ENCODE measurements around the gene MAST4. TPM values are rescaled to one million over a fixed set of nuclear protein-coding genes. Genes with fewer than 3 reads are reported as not detected.

The MAST4 gene
- total RNA-seq, 4 donors from 2014 or later, result 55.3 to 148 (median 110) TPM

DNA sequence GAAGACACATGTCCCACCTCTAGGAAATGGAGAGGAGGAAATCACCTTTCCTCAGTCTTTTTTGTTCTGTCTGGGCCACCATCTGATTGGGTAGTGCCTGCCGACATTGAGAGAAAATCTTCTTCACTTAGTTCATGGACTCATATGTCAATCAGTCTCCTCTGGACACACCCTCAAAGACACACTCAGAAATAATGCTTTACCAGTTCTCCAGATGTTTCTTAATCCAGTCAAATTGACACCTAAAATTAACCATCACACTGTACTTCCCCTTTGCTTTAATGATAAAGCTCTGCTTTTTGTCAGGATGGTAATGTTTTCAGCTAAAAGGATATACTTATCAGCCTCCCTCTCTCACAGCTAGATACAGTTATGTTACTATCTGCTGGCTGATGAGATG is 333.1 kb downstream of the MAST4 start:
- H3K4me1 ChIP-seq, result no peaks in the 10 kb centered on the region
- H3K27ac ChIP-seq, result no peak overlapping the region
- WGBS, 2 donors, result 88 to 95% methylated on average over 1 of the region's 1 CpG
- intact Hi-C loops (cut with DNase I), result no loop called here
- TF ChIP-seq POLR2A (IDR thresholded peaks at IDR 0.05), result no peak
- TF ChIP-seq, protein P1, sequence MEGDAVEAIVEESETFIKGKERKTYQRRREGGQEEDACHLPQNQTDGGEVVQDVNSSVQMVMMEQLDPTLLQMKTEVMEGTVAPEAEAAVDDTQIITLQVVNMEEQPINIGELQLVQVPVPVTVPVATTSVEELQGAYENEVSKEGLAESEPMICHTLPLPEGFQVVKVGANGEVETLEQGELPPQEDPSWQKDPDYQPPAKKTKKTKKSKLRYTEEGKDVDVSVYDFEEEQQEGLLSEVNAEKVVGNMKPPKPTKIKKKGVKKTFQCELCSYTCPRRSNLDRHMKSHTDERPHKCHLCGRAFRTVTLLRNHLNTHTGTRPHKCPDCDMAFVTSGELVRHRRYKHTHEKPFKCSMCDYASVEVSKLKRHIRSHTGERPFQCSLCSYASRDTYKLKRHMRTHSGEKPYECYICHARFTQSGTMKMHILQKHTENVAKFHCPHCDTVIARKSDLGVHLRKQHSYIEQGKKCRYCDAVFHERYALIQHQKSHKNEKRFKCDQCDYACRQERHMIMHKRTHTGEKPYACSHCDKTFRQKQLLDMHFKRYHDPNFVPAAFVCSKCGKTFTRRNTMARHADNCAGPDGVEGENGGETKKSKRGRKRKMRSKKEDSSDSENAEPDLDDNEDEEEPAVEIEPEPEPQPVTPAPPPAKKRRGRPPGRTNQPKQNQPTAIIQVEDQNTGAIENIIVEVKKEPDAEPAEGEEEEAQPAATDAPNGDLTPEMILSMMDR (IDR thresholded peaks at IDR 0.05), result no peak
- H3K4me3 ChIP-seq, result no peak overlapping the region
- H3K27me3 ChIP-seq, result no peaks in the 10 kb centered on the region
- DNase-seq, result no peak
- H3K9me3 ChIP-seq, result no peaks in the 10 kb centered on the region
- H3K36me3 ChIP-seq, result no peaks in the 10 kb centered on the region

DNA sequence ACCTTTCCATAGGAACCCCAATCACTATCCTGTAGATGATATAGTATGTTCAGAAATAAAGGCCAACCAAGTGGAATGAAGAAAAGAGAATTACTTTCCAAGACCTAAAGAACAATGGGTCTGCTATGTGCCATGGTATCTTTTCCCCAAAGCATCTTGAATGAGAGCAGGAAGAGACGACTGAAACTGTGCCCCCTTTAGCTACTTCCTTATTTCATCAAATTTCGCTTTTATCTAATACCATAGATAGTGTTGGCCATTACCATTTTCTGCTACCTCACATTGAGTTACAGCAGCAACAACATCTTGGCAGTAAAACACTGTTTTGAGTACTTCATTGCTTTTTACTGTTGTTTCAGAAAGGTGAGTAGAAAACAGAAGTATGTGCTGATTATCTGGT is 333.8 kb downstream of the MAST4 start:
- Histone ChIP-seq H3K36me3 (no peaks in the 10 kb centered on the region), H3K4me1 (no peaks in the 10 kb centered on the region), H3K27me3 (no peaks in the 10 kb centered on the region), H3K9me3 (no peaks in the 10 kb centered on the region), H3K27ac (no peak overlapping the region), H3K4me3 (no peak overlapping the region)
- intact Hi-C loops (cut with DNase I), result no loop called here
- no peak for TF ChIP-seq POLR2A (IDR thresholded peaks at IDR 0.05)
- TF ChIP-seq, protein P1 (IDR thresholded peaks at IDR 0.05), result no peak
- no peak for DNase-seq
- 78 to 90% methylated on average over 2 of the region's 2 CpGs for WGBS, 2 donors

DNA sequence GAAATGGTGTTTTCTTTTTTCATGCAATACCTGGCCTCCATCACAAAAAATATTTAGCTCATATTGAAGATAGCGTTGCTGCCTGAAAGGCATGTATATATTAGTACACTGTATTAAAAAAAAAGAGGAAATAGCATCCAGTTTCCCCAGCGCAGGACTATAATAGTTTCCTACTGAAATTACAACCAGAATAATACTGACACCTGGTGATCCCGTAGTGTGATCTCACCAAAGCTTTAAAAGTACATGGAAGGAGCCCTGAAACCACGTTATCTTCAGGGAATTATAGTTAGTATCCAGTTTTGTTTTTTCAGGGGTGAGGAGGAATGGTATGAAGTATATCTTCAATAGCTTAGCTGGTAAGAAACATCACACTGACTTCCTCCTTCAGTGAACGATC is 335.5 kb downstream of the MAST4 start:
- H3K4me3 ChIP-seq, result no peak overlapping the region
- no peak for DNase-seq
- H3K27ac ChIP-seq, result no peak overlapping the region
- 66 to 73% methylated on average over 5 of the region's 5 CpGs for WGBS, 2 donors
- H3K9me3 ChIP-seq, result no peaks in the 10 kb centered on the region
- intact Hi-C loops (cut with DNase I), result no loop called here
- TF ChIP-seq POLR2A (IDR thresholded peaks at IDR 0.05), result no peak
- TF ChIP-seq, protein P1 (IDR thresholded peaks at IDR 0.05), result no peak
- H3K36me3 ChIP-seq, result no peaks in the 10 kb centered on the region
- H3K4me1 ChIP-seq, result no peaks in the 10 kb centered on the region
- H3K27me3 ChIP-seq, result no peaks in the 10 kb centered on the region

DNA sequence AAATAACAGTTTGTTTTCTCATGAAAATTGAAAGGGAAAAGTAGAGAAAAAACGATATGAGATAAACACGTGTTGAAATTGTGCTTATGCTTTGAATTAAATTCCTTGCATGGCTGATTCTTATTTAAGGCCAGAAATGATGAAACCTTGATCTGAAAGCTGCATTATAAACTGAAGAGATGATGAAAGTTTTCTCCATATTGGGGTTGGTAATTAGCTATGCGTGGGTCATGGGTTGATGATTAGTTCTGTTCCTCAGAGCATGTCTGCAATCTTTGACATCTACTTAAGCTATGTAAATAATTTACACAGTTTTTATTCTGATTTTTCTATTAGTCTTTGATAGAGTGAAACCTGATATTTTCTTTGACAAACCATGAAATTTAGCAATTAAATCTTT is 336.3 kb downstream of the MAST4 start:
- H3K9me3 ChIP-seq, result no peaks in the 10 kb centered on the region
- 82 to 83% methylated on average over 3 of the region's 3 CpGs for WGBS, 2 donors
- no peak overlapping the region for H3K4me3 ChIP-seq
- H3K27ac ChIP-seq, result no peak overlapping the region
- no peak for DNase-seq
- TF ChIP-seq POLR2A (IDR thresholded peaks at IDR 0.05), result no peak
- TF ChIP-seq, protein P1 (IDR thresholded peaks at IDR 0.05), result no peak
- H3K36me3 ChIP-seq, result no peaks in the 10 kb centered on the region
- no peaks in the 10 kb centered on the region for H3K27me3 ChIP-seq
- no peaks in the 10 kb centered on the region for H3K4me1 ChIP-seq
- intact Hi-C loops (cut with DNase I), result no loop called here

DNA sequence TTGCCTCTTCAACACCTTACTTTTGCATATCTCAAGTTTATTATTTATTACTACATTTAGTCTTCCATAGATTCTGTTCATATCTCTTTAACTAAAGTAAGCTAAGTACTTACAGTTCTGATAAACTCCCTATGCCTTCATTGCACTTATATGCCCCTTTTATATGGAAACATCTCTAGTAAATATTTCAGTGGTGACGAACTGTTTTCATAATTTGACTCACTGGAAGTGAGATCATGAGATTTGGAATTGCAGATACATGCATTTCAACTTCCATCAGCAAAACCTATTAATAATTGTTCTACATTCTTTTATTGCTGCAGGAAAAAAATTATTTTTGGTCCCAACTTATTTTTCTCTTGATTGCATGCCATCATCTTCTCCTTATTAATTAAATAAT is 336.9 kb downstream of the MAST4 start:
- 57 to 60% methylated on average over 1 of the region's 1 CpG for WGBS, 2 donors
- intact Hi-C loops (cut with DNase I), result no loop called here
- no peaks in the 10 kb centered on the region for H3K9me3 ChIP-seq

More for the DNA sequence above, 336.9 kb downstream of the MAST4 start:
- H3K27ac ChIP-seq, result no peak overlapping the region
- no peaks in the 10 kb centered on the region for H3K27me3 ChIP-seq
- H3K4me1 ChIP-seq, result no peaks in the 10 kb centered on the region
- DNase-seq, result no peak
- no peak overlapping the region for H3K4me3 ChIP-seq
- H3K36me3 ChIP-seq, result no peaks in the 10 kb centered on the region
- TF ChIP-seq, protein P1 (IDR thresholded peaks at IDR 0.05), result no peak
- TF ChIP-seq POLR2A (IDR thresholded peaks at IDR 0.05), result no peak

All from esophagus squamous epithelium (tissue), 5 donors.